Activated T-cell treated with anti-CD3 and anti-CD28 coated beads, Interleukin-2, amount 50 U/mL, for 72 hours (primary cell): ENCODE data around the gene IZUMO1. TPM values are rescaled to one million over a fixed set of nuclear protein-coding genes. Genes with fewer than 3 reads are reported as not detected.

Experiments
- ATAC-seq, 2 donors: fragments of 150-1000 bp; cut with Tn5 transposase; replicated peaks in 1 of 2; 2 replicates each; pipeline ENCODE4 v1.10.0; 2021; ENCODE audit warnings: moderate library complexity in 2 of 2, mild to moderate bottlenecking in 1 of 2
- DNase-seq, 2 donors: peaks; one replicate each; pipeline ENCODE4 v3.0.0; 2021 to 2022; ENCODE audit warnings: mixed read lengths in 1 of 2
- H3K27ac Mint-ChIP-seq: one replicate; pipeline ENCODE4 v1.8.0; 2022; ENCODE audit warnings: mild to moderate bottlenecking, moderate library complexity, mixed read lengths
- H3K27me3 Mint-ChIP-seq: one replicate; pipeline ENCODE4 v1.8.0; 2022; ENCODE audit warnings: low read depth, mixed read lengths
- H3K36me3 Mint-ChIP-seq, 2 donors: one replicate each; pipeline ENCODE4 v1.8.0; 2022; ENCODE audit warnings: mixed read lengths in 2 of 2, mild to moderate bottlenecking in 1 of 2; ENCODE audit not compliant: insufficient read depth in 2 of 2
- H3K4me1 Mint-ChIP-seq: one replicate; pipeline ENCODE4 v1.8.0; 2022; ENCODE audit warnings: low read depth, mixed read lengths
- H3K4me3 Mint-ChIP-seq, 2 donors: one replicate each; pipeline ENCODE4 v1.8.0; 2022; ENCODE audit warnings: mild to moderate bottlenecking in 2 of 2, mixed read lengths in 2 of 2, moderate library complexity in 2 of 2
- H3K9me3 Mint-ChIP-seq, 2 donors: one replicate each; pipeline ENCODE4 v1.8.0; 2022; ENCODE audit warnings: mixed read lengths in 2 of 2
- total RNA-seq, 2 donors: library from RNA; stranded (reverse); gene quantifications; one replicate each; pipeline ENCODE4 v1.2.3, GENCODE V29; 2022

The IZUMO1 gene
- total RNA-seq, 2 donors from 2014 or later = 0.14 to 0.32 TPM

DNA sequence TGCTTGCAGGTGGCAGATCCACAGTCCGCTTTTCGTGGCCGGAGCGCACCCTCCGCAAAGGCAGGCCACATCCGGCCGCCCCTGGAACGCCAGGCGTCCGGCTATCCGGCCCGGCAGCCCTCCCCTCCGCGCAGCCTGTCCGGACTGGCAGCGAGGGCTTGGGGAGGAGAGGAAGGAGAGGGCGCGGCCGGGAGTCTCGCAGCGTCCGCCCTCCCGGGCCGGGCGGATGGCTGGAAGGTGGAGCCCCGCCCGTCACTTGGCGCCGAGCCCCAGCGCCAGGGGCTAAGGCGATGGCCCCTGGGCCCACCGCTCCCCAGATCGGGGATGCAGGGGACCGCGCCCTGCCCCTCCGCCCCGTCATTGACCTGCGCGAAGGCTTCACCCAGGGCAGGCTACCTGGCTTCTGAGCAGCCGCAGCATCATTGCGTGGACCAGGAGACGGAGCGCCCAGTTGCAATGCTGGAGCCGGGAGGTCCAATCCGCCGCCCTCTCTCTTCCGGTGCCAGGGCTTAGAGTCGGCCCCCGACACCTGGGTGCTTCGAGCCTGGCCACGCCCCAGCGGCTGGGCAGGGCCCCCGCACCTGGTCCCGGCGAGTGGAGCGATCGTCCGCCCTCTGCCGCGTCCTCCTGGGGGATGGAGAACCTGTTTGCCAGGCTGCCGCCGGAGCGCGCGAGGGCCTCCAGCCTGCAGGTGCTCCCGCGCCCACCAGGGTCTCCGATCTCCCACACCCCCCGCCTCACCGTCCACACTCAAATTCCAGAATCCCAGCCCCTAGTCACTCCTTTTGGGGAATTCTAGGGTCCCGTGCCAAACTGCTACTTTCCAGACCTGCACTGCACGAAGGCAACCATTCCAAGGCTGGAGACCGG is 6.0 kb upstream of the IZUMO1 start, which contains the start of gene FUT1:
FUT1 (minus strand) TSS at position 146 of the 870 bp plus-strand sequence. CDS start 1,360 bp downstream, outside the sequence.
- Mint-ChIP-seq H3K9me3 (no peaks in the 10 kb centered on the region), H3K4me3 (peak within 1 kb of the TSS; percentile 86 to 87), H3K36me3 (no peaks in the 10 kb centered on the region), H3K27me3 (peaks cover 29% of the 10 kb centered on the region), H3K4me1 (peaks cover 19% of the 10 kb centered on the region), H3K27ac (no peak within 1 kb of the TSS)
- DNase-seq (peak; percentile 52 to 56), ATAC-seq (peak; percentile 80 to 83)

DNA sequence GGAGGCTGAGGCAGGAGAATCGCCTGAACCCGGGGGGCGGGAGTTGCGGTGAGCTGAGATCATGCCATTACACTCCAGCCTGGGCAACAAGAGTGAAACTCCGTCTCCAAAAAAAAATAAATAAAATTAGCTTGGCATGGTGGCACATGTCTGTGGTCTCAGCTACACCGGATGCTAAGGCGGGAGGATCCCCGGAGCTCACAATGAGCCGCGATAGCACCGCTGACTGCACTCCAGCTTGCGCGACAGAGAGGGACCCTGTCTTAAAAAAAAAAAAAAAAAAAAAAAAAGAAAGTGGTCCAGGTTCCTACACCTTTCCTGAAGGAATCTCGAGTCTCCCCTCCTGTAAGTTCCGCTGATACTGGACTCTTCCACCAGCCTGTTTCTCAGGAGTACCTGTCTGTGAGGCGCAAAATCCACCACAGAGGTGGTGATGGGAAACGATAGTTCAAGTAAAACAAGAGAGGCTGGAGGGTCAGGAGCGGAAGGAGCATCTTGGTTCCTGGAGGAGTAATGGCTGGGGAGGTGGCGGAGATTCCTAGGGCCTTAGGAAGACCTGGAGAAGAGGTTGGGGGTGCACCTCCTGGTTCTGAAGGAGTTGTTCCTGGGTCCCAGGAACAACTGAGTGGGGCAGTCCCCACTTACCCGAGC is 5.3 kb upstream of the IZUMO1 start:
- no peaks in the 10 kb centered on the region for H3K9me3 Mint-ChIP-seq
- H3K4me3 Mint-ChIP-seq = peak overlapping the region; percentile 78 to 87
- no peak for DNase-seq
- peaks cover 23% of the 10 kb centered on the region for H3K4me1 Mint-ChIP-seq
- ATAC-seq = no peak
- H3K36me3 Mint-ChIP-seq = no peaks in the 10 kb centered on the region
- H3K27me3 Mint-ChIP-seq = peaks cover 29% of the 10 kb centered on the region
- no peak overlapping the region for H3K27ac Mint-ChIP-seq

DNA sequence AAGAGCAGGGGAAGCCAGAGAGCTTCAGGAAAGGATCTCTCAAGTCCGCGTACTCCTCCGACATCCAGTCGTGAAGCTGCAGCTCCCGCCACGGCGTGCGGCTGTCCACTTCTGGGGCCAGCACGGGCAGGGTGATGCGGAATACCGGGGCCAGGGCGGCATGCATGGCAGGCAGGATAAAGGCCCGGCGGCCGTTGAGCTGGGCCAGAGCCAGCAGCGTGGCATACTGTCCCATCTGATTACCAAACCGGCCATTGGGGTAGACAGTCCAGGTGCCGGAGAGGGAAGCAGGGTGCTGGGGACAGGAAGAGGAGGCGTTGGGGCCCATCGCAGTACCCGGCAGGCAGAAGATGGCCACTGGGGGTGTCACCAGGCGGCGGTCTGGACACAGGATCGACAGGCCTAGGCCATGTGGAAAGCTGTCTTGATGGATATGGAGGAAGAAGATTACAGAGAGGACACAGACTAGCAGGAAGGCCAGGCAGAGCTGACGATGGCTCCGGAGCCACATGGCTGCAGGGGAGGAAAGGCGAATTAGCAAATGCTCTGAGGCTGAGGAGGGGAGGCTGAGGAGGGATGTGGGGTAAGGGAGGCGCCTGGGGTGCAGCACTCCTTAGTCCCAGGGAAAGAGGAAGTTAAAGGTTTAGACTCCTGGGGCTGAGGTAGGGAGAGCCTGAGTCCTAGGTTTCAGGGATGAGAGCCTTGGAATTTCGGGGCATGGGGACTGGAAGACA is 4.2 kb upstream of the IZUMO1 start:
- no peak for ATAC-seq
- peaks cover 0 to 2% of the 10 kb centered on the region in 2 donors for H3K36me3 Mint-ChIP-seq
- H3K27me3 Mint-ChIP-seq = peaks cover 35% of the 10 kb centered on the region
- H3K9me3 Mint-ChIP-seq = no peaks in the 10 kb centered on the region
- peaks cover 32% of the 10 kb centered on the region for H3K4me1 Mint-ChIP-seq
- peak overlapping the region; percentile 19 to 60 for H3K4me3 Mint-ChIP-seq
- H3K27ac Mint-ChIP-seq = no peak overlapping the region
- no peak for DNase-seq

DNA sequence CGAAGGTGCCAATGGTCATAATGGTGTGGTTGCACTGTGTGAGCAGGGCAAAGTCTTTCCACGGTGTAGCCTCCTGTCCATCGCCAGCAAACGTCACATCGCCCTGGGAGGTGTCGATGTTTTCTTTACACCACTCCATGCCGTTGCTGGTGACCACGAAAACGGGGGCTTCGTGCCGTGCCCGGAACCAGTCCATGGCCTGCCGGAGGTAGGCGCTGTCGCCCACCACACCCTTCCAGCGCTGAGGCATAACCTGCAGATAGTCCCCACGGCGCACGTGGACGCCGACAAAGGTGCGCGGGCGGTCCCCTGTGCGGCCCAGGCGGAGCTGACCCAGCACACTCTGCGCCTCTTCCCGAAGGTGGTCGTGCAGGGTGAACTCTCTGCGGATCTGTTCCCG is 3.6 kb upstream of the IZUMO1 start:
- no peak for ATAC-seq
- peaks cover 41% of the 10 kb centered on the region for H3K27me3 Mint-ChIP-seq
- peaks cover 37% of the 10 kb centered on the region for H3K4me1 Mint-ChIP-seq

DNA sequence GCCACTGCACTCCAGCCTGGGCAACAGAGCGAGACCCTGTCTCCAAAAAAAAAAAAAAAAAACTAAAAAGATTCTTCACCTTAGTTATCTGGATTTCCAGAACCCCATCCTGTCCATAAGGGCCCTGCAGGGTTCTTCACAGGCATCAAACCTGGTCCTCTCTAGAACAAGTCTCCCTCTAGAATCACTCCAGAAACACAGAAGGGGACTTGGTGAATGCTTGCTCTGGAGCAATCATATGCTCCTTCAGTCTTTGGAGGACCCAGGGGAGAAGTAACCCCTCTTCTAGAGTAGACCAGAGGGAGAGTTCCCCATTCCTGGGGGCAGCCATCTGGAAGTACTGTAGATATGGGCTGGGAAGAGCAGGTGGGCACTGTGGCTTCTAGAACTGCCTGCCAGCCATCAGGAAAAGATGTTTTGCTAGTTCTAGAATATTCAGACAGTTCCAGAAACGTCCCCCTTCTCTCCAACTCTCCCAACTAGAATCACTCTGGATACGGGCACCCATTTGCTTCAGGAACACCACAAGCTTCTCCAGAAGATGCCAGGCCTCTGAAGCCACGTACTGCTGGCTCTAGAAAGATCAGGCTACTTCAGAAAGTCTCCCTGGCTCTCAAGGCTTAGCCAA is 3.0 kb upstream of the IZUMO1 start:
- Mint-ChIP-seq H3K27ac (no peak overlapping the region), H3K27me3 (peaks cover 38% of the 10 kb centered on the region), H3K36me3 (peaks cover 0 to 2% of the 10 kb centered on the region in 2 donors), H3K9me3 (no peaks in the 10 kb centered on the region), H3K4me3 (no peak overlapping the region), H3K4me1 (peaks cover 38% of the 10 kb centered on the region)
- no peak for DNase-seq
- ATAC-seq = no peak

More for the DNA sequence above, 3.6 kb upstream of the IZUMO1 start:
- Mint-ChIP-seq H3K36me3 (peaks cover 0 to 2% of the 10 kb centered on the region in 2 donors), H3K27ac (no peak overlapping the region), H3K9me3 (no peaks in the 10 kb centered on the region), H3K4me3 (no peak overlapping the region)
- DNase-seq = no peak

DNA sequence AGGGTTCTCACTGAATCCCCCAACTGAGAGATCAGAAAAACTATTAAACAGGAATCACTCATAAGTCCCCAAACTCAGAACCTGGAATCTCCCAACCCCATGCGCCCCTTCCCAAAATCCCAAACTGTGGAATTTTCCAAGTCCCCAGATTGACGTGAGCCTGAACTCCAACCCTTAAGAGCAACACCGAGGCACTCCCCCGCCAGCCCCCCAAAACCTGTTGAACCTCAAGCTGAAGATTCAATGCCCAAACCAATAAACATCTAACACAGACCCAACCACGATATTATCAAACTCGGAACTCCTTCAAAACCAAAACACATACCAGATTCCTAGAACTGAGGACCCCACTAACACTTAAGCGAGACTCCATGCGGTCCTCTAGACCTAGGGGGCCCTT is 599 bp downstream of the IZUMO1 start:
- DNase-seq (no peak), ATAC-seq (no peak)
- Mint-ChIP-seq H3K4me3 (peak overlapping the region; percentile 67 to 74), H3K4me1 (peaks cover 23% of the 10 kb centered on the region), H3K27ac (no peak overlapping the region), H3K36me3 (peaks cover 0 to 2% of the 10 kb centered on the region in 2 donors), H3K9me3 (no peaks in the 10 kb centered on the region), H3K27me3 (peaks cover 16% of the 10 kb centered on the region)

DNA sequence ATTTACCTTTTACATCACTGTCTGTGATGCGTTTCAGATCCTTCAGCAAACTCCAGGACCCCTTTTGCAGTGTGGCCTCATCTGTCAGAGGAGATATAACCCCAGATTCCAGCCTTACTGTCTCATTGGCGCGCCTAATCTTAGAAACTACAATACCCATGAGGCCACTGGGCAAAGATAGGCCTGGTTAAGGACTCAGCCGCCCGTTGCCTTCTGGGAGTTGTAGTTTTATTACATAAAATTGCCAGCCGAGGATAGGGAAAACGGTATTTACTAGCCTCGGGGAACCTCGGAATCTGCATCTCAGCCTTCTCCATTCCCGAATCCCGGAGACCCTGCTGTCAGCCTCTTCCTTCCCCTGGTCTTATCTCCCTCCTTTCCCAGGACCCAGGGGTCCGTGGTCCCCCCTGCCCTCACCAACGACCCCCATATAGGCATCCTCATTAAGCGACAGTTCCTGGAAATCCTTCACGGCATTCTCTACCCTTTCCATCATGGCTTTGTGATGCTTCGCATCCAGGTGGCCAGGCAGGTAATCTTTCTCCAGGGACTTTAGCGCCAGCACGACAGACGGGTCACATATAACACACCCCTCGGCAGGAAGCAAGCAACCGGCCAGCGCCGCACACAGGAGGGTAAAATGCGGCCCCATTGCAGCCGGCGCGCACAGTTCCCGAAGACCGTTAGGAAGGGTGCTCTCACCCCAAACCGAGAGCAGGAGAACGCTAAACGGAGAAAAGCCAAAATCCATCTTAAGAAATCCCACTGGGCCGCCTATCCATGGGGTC is 1.3 kb downstream of the IZUMO1 start:
- Mint-ChIP-seq H3K27ac (no peak overlapping the region), H3K36me3 (peaks cover 0 to 2% of the 10 kb centered on the region in 2 donors), H3K27me3 (peaks cover 13% of the 10 kb centered on the region), H3K4me1 (peaks cover 24% of the 10 kb centered on the region), H3K4me3 (peak overlapping the region; percentile 45 to 62), H3K9me3 (no peaks in the 10 kb centered on the region)
- peak; percentile 60 to 72 for ATAC-seq
- DNase-seq = peak; percentile 57 to 59

DNA sequence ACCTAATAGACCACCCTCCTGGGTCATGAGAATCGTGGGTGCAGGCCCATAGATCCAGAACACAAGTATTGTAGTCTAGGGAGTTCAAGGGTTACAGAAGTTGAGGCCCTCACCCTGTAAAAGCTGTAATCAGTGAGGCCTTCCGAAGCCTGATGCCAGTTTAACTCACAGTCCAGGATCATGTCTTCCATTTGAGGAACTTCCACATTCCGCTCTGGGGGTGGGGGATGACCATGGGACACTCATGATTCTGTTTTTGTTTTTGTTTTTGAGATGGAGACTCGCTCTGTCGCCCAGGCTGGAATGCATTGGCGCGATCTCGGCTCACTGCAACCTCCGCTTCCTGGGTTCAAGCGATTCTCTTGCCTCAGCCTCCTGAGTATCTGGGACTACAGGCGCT is 4.6 kb downstream of the IZUMO1 start:
- Mint-ChIP-seq H3K4me1 (peaks cover 28% of the 10 kb centered on the region), H3K27ac (no peak overlapping the region), H3K36me3 (peaks cover 0 to 2% of the 10 kb centered on the region in 2 donors), H3K9me3 (no peaks in the 10 kb centered on the region), H3K27me3 (peaks cover 13% of the 10 kb centered on the region), H3K4me3 (no peak overlapping the region)
- ATAC-seq (no peak), DNase-seq (no peak)

DNA sequence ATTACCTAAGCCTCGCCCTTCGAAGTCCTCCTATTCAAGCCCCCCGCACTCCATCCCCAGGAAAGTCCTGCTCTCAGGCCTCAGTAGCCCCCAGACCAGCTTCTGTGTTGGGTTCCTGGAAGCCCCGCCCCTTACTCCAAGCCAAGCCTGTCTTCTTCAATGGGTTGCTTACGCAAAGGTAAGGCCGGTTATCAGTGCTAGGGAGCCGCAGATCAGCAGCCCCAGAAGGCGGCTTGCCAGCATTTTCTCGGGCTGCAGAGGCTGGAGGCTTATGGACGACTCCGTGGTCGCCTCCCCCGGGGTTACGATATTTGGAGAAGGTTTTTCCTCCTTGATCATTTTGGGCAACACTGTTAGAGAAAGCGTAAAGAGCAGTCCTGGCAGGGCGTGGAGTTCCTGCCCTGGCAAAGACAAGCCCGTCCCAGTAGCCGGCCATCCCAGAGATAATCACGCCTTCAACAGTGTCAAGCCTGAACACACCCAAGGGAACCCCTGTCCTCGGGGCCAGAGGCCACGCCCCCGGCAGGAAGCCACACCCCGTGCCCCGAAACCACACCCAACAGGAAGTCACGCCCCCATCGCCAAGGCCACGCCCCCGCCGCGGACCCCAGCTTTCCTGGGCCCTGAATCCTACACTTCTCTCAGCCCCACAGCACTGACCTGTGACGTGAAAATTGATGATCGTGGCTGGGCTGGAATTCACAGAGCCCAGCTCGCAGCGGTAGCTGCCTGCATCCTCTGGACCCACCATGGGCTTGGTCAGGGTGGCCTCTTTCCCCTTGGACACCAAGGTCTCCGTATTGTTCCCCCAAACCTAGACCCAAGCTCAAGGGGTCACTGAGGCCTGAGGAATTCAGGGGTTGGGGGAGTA is 5.3 kb downstream of the IZUMO1 start:
- ATAC-seq = no peak
- Mint-ChIP-seq H3K4me3 (peak overlapping the region in 1 of 2 donors; percentile 11), H3K4me1 (peaks cover 22% of the 10 kb centered on the region), H3K36me3 (peaks cover 0 to 2% of the 10 kb centered on the region in 2 donors), H3K27me3 (peaks cover 11% of the 10 kb centered on the region), H3K27ac (no peak overlapping the region), H3K9me3 (no peaks in the 10 kb centered on the region)
- DNase-seq = peak; percentile 57 to 68

DNA sequence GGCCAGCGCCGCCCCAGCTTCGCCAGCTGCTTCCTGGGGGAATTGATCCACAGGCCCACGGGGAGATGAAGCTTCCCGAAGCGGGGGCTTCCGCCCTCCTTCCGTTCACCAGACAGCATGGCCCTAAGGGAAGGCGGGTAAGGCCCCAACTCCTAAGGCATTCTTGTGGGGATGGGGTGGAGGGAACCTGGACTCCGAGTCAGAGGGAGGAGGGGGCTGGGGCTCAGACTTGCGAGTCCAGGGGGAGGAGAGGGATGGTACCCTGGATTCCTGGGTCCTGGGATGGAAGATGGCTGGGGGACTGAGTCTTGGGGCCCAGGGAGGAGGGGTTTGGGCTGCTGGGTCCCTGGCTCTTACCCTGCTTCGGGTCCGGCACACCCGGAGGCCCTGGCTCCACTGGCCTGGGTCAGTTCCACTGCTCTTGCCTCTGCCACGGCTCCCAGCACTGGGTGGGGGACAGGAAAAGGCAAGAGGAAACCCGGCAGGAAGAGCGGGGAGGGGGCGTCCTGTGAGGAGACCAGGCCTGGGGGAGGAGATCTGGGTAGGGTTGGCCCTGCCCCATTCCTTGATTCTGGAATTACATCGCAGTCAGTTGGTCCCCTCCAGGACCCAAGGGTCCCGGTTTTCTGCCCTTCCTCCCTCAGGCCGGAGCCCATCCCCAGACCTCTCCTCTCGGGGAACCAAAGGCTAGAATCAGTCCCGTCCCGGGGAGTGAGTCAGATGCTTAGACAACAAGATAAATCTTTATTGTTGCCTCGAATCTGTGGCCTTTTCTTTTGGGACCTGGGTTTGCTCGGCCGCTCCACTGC is 6.3 kb downstream of the IZUMO1 start, which contains the start of gene RASIP1:
RASIP1 (minus strand) TSS at position 447 of the 809 bp plus-strand sequence; CDS start at position 119, 328 bp downstream.
- H3K36me3 Mint-ChIP-seq = no peaks in the 10 kb centered on the region
- H3K27me3 Mint-ChIP-seq = peaks cover under 1% of the 10 kb centered on the region
- no peak for DNase-seq
- no peak for ATAC-seq
- H3K27ac Mint-ChIP-seq = no peak within 1 kb of the TSS
- peak within 1 kb of the TSS; percentile 32 to 54 for H3K4me3 Mint-ChIP-seq
- no peaks in the 10 kb centered on the region for H3K9me3 Mint-ChIP-seq
- H3K4me1 Mint-ChIP-seq = peaks cover 13% of the 10 kb centered on the region
